OCI-LY3 (cell line): ENCODE data around the gene WWTR1.

Source experiments
- EZH2phosphoT487 ChIP-seq: fragments of 200-600 bp; shearing (Covaris generic); IDR thresholded peaks from 2 replicates; pipeline ENCODE4 v1.6.1; 2018; ENCODE audit warnings: antibody characterized with exemption, mixed run types, low read depth
- TF ChIP-seq, protein P1 (sequence below): fragments of 200-600, 300-600 bp; sonication (generic); IDR thresholded peaks from 2 replicates; pipeline ENCODE4 v1.5.1; 2014; ENCODE audit warnings: antibody characterized with exemption, low read length, low read depth

DNA sequence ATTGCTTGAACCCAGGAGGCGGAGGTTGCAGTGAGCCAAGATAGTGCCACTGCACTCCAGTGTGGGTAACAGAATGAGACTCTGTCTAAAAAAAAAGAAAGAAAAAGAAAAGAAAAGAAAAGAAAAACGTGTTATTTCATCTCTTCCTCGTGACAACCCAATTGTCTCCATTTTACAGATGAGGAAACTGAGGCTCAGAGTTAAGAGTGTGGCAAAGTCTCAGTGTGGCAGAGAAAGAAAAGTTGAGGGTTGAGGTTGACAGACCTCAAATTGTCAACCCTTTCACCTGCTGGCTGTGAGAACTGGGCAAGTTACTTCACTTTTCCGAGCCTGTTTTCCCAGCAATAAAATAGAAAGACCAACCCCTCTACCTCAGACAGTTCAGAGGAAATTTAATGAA is 123.7 kb downstream of the WWTR1 start:
- TF ChIP-seq, protein P1, sequence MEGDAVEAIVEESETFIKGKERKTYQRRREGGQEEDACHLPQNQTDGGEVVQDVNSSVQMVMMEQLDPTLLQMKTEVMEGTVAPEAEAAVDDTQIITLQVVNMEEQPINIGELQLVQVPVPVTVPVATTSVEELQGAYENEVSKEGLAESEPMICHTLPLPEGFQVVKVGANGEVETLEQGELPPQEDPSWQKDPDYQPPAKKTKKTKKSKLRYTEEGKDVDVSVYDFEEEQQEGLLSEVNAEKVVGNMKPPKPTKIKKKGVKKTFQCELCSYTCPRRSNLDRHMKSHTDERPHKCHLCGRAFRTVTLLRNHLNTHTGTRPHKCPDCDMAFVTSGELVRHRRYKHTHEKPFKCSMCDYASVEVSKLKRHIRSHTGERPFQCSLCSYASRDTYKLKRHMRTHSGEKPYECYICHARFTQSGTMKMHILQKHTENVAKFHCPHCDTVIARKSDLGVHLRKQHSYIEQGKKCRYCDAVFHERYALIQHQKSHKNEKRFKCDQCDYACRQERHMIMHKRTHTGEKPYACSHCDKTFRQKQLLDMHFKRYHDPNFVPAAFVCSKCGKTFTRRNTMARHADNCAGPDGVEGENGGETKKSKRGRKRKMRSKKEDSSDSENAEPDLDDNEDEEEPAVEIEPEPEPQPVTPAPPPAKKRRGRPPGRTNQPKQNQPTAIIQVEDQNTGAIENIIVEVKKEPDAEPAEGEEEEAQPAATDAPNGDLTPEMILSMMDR: no peak
- TF ChIP-seq EZH2phosphoT487: no peak
